Naive thymus-derived CD8-positive, alpha-beta T cell (primary cell): ENCODE results near the gene ENOX1. TPM values are rescaled to one million over a fixed set of nuclear protein-coding genes. Genes with fewer than 3 reads are reported as not detected.
"Not testable (repeated sequence)": the region's sequence is repeated elsewhere in the genome, so short reads cannot be mapped to it uniquely, and the experiment has no call there.

ENCODE experiments used
- ATAC-seq, 2 donors: fragments of 150-1000 bp; cut with Tn5 transposase in 1 of 2; sonication (Bioruptor Pico), chemical (Tn5 transposase) in 1 of 2; 1 replicate in 1 of 2; 2 replicates in 1 of 2; pipeline ENCODE4 v1.10.0; 2021; ENCODE audit warnings: mild to moderate bottlenecking in 2 of 2, moderate library complexity in 2 of 2
- POLR2A ChIA-PET: fragments of 350-600 bp; sonication (Branson Sonifier 250); formaldehyde crosslinking; loops from one replicate; lab custom pipeline; 2021; ENCODE audit warnings: antibody characterized with exemption; lab: Charles Lee
- DNase-seq, 10 donors: peaks; one replicate each; pipeline versions ENCODE4 v3.0.0 to v3.0.0-alpha.2; 2020 to 2022
- H3K27ac Mint-ChIP-seq, 10 donors: one replicate each; pipeline ENCODE4 v1.8.0; 2020 to 2022; ENCODE audit warnings: mild to moderate bottlenecking in 10 of 10, mixed read lengths in 10 of 10, moderate library complexity in 4 of 10, inconsistent platforms in 1 of 10
- H3K27me3 Mint-ChIP-seq, 5 donors: one replicate each; pipeline ENCODE4 v1.8.0; 2021 to 2022; ENCODE audit warnings: mixed read lengths in 5 of 5
- H3K36me3 Mint-ChIP-seq, 3 donors: one replicate each; pipeline ENCODE4 v1.8.0; 2020 to 2022; ENCODE audit warnings: mixed read lengths in 3 of 3, mild to moderate bottlenecking in 2 of 3, inconsistent platforms in 1 of 3
- H3K4me1 Mint-ChIP-seq, 4 donors: one replicate each; pipeline ENCODE4 v1.8.0; 2021 to 2022; ENCODE audit warnings: mixed read lengths in 4 of 4
- H3K4me3 Mint-ChIP-seq, 10 donors: one replicate each; pipeline ENCODE4 v1.8.0; 2020 to 2022; ENCODE audit warnings: mild to moderate bottlenecking in 10 of 10, mixed read lengths in 10 of 10, moderate library complexity in 6 of 10, inconsistent platforms in 1 of 10
- H3K9me3 Mint-ChIP-seq, 9 donors: one replicate each; pipeline ENCODE4 v1.8.0; 2020 to 2022; ENCODE audit warnings: mixed read lengths in 9 of 9, mild to moderate bottlenecking in 3 of 9, inconsistent platforms in 1 of 9, moderate library complexity in 1 of 9
- polyA plus RNA-seq, 3 donors: library from polyadenylated mRNA; unstranded; fragments of 300-500 nt; fragmentation: Illumina TruSeq; gene quantifications; one replicate each; pipeline ENCODE4 v1.2.3, GENCODE V29; 2021
- total RNA-seq, 8 experiments: library from RNA in 2 of 8; stranded (reverse) in 2 of 8; gene quantifications; one replicate each; pipeline ENCODE4 v1.2.3 and lab custom pipeline; 2021 to 2026

Gene ENOX1
- total and polyA plus RNA-seq, 5 experiments from 2014 or later, result not detected

DNA sequence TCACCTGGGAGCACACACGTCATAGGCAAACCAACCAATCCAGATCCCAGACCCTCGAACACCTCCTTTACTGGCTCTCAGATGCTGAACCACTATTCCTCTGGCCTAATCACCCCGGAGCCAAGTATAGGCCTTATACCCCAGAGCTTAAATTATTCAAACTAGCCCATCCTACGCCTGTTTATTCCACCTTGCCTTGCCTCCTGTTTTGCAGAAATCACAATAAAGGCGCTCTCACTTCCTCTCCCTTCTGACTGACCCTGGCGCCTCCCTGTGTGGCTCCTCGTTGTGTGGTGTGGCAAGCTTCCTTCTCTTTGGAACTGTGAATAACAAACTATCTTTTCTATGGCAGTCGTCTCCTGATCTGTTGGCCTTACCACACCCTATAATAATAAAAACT lies 354.9 kb downstream of the ENOX1 start:
- Mint-ChIP-seq H3K9me3 (no peaks in the 10 kb centered on the region), H3K36me3 (no peaks in the 10 kb centered on the region), H3K4me1 (no peaks in the 10 kb centered on the region), H3K27ac (no peak overlapping the region), H3K4me3 (no peak overlapping the region), H3K27me3 (peaks cover 0 to 10% (median 3%) of the 10 kb centered on the region in 5 donors)
- DNase-seq, result no peak
- ATAC-seq, result no peak
- POLR2A ChIA-PET, result no interaction called here

DNA sequence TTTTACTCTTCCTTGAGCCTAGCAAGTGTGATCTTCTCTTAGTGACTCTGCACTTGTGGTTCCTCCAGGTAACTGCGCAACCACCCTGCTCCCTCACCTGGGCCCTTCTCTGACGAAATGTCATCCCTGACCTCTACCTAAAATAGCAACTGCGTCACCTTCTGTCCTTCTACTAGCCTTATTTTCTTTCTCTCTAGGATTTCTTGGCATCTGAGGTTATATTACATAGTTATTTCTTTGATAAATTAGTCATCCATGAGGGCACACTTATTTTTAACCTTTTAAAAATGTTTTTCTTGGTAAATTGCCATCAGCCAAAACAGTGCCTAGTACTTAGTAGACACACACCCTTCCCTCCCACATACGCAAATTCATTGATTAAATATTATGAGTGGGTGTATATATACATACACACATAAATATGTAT lies 355.5 kb downstream of the ENOX1 start:
- no peak overlapping the region for H3K27ac Mint-ChIP-seq
- peaks cover 0 to 10% (median 3%) of the 10 kb centered on the region in 5 donors for H3K27me3 Mint-ChIP-seq
- ATAC-seq (no peak), DNase-seq (no peak)
- no peaks in the 10 kb centered on the region for H3K9me3 Mint-ChIP-seq
- no peaks in the 10 kb centered on the region for H3K4me1 Mint-ChIP-seq
- H3K36me3 Mint-ChIP-seq, result no peaks in the 10 kb centered on the region
- no peak overlapping the region for H3K4me3 Mint-ChIP-seq
- POLR2A ChIA-PET, result no interaction called here

DNA sequence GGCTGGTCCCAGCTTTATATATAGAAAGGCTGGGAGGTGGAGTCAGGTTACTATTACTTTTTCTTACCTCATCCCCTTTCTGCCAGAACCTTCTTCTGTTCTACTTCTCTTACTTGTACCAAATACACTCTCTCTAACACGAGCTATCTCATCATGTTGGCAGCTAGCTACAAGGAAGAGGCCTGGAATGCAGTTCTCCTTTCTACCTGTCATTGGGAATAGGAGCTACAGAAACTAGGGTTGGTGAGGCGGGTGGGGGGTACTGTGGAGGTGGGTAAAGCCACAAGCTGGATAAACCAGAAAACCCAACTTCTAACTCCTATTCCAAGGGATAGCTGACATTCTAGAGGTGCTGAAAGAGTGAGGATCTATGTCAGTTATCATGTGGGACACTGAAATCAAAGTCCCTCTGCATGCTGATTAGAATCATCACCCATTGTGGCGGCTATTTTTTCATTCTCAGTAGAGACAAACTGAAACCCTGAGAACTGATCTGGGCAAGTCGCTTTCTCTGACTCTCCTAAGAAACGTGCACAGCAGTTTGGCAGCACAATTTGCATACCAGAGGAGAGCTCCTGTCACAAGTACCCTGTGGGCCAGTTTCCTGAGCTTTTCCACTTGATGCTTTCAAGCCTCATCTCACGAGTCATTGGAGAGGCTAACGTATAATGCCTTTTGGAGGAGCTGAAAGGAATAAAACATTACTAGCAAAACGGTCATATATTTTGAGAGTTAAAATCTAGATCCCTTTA lies 358.1 kb downstream of the ENOX1 start:
- H3K36me3 Mint-ChIP-seq, result no peaks in the 10 kb centered on the region
- POLR2A ChIA-PET, result no interaction called here
- no peak for ATAC-seq
- H3K4me3 Mint-ChIP-seq, result no peak overlapping the region
- H3K27me3 Mint-ChIP-seq, result peaks cover 0 to 10% (median 1%) of the 10 kb centered on the region in 5 donors
- H3K27ac Mint-ChIP-seq, result no peak overlapping the region
- H3K4me1 Mint-ChIP-seq, result no peaks in the 10 kb centered on the region
- H3K9me3 Mint-ChIP-seq, result no peaks in the 10 kb centered on the region
- no peak for DNase-seq

DNA sequence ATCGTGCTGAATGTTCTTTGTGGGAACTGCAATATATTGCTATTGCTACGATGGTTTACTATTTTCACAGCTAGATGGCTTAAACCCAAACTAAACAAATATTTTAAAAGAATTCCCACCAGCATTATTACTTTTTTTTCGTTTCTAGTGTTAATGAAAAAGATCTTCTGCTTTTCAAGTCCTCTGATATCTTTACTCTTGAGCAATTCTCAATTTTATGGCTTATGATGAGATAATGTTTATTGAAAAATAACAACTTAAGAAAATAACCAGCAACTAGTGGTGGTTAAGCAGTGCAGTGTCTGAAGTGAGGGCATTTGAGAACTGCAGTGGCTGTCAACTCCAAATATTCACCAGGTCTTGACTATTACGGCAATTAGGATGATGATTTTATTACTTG lies 360.4 kb downstream of the ENOX1 start:
- Mint-ChIP-seq H3K9me3 (no peaks in the 10 kb centered on the region), H3K27ac (no peak overlapping the region), H3K4me1 (no peaks in the 10 kb centered on the region), H3K4me3 (no peak overlapping the region), H3K27me3 (peaks cover 0 to 3% (median 0%) of the 10 kb centered on the region in 5 donors), H3K36me3 (no peaks in the 10 kb centered on the region)
- DNase-seq, result no peak
- POLR2A ChIA-PET, result no interaction called here
- ATAC-seq, result no peak

DNA sequence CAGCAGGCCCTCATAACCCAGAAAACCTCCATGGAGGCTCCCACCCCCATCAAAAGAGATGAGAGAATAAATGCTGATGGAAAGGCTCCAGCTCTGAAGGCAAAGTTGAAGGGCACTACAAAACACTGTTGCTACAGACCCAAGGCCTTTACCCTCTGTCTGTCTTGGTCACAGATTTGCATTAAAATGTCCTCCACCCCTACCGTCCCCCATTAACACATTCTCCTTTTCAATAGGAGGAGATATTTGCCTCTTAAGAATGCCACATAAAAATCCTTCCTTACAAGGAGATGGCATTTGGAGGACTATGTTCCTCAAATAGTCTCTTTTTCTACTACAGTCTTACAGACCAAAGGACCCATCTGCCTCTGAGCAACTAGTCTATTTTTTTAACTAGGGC lies 361.5 kb downstream of the ENOX1 start:
- no peak overlapping the region for H3K4me3 Mint-ChIP-seq
- DNase-seq, result no peak
- ATAC-seq, result no peak
- peaks cover 0 to 2% (median 0%) of the 10 kb centered on the region in 9 donors for H3K9me3 Mint-ChIP-seq
- H3K4me1 Mint-ChIP-seq, result no peaks in the 10 kb centered on the region
- no peak overlapping the region for H3K27ac Mint-ChIP-seq
- POLR2A ChIA-PET, result no interaction called here
- H3K36me3 Mint-ChIP-seq, result no peaks in the 10 kb centered on the region
- peaks cover 0 to 3% (median 2%) of the 10 kb centered on the region in 5 donors for H3K27me3 Mint-ChIP-seq

DNA sequence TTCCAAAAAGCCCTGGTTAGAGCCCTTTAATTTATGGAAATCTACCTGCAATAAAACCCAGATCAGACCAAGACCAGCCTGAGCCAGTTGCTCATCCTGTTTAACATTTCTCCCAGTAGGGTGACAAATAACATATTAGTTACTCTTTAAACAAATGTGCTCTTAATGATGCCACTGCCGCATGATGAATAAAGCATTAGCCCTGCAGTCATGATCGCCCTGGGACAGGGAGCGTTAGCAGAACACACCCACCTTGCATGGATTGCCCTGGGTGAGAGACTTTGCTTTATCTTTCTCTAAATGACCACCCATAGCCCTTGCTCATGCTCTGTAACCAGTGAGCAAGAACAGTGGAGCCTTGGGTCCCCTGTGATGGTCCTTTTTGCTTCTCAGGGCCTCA lies 362.4 kb downstream of the ENOX1 start:
- Mint-ChIP-seq H3K27ac (no peak overlapping the region), H3K4me1 (no peaks in the 10 kb centered on the region), H3K27me3 (peaks cover 0 to 6% (median 2%) of the 10 kb centered on the region in 5 donors)

DNA sequence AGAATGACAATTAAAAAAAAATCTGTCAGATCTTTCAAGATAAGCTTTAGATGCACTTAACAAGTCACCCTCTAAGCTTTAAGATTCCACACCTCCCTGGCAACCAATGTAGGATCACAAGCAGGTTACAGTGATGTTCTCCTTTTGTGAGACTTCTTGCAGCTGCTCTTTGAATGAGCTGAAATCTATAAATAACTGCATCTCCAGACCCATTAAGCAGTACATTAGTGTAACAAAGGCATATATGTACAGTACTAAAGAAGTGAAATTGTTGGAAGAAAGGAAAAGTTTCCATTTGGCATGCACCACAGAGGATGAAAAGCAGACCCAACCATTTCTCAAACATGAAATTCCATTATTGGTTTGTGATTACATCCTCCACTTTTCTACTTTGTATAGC lies 364.7 kb downstream of the ENOX1 start:
- DNase-seq (no peak), ATAC-seq (no peak)
- peaks cover 0 to 6% (median 2%) of the 10 kb centered on the region in 5 donors for H3K27me3 Mint-ChIP-seq
- no peak overlapping the region for H3K4me3 Mint-ChIP-seq
- peaks cover 0 to 6% (median 0%) of the 10 kb centered on the region in 9 donors for H3K9me3 Mint-ChIP-seq
- H3K36me3 Mint-ChIP-seq, result no peaks in the 10 kb centered on the region
- no peaks in the 10 kb centered on the region for H3K4me1 Mint-ChIP-seq
- no peak overlapping the region for H3K27ac Mint-ChIP-seq
- POLR2A ChIA-PET, result no interaction called here

More for the DNA sequence above, 362.4 kb downstream of the ENOX1 start:
- Mint-ChIP-seq H3K9me3 (peaks cover 0 to 6% (median 0%) of the 10 kb centered on the region in 9 donors), H3K4me3 (no peak overlapping the region), H3K36me3 (no peaks in the 10 kb centered on the region)
- ATAC-seq (no peak), DNase-seq (no peak)
- POLR2A ChIA-PET, result no interaction called here

DNA sequence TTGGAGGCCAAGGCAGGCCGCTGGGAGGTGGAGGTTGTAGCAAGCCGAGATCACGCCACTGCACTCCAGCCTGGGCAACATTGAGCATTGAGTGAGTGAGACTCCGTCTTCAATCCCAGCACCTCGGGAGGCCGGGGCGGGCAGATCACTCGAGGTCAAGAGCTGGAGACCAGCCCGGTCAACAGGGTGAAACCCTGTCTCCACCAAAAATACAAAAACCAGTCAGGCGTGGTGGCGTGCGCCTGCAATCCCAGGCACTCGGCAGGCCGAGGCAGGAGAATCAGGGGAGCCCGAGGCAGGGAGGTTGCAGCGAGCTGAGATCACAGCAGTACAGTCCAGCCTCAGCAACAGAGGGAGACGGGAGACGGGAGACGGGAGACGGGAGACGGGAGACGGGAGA lies 369.9 kb downstream of the ENOX1 start:
- POLR2A ChIA-PET, H3K27me3 Mint-ChIP-seq, DNase-seq, H3K4me3 Mint-ChIP-seq, ATAC-seq, H3K36me3 Mint-ChIP-seq, H3K27ac Mint-ChIP-seq, H3K4me1 Mint-ChIP-seq, H3K9me3 Mint-ChIP-seq: not testable (repeated sequence)

DNA sequence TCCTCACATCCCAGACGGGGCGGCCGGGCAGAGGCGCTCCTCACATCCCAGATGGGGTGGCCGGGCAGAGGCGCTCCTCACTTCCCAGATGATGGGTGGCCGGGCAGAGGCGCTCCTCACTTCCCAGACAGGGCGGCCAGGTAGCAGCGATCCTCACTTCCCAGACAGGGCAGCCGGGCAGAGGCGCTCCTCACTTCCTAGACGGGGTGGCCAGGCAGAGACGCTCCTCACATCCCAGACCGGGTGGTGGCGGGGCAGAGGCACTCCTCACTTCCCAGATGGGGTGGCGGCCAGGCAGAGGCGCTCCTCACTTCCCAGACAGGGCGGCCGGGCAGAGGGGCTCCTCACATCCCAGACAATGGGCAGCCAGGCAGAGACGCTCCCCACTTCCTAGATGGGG lies 370.4 kb downstream of the ENOX1 start:
- H3K4me1 Mint-ChIP-seq, H3K27me3 Mint-ChIP-seq, POLR2A ChIA-PET: not testable (repeated sequence)

DNA sequence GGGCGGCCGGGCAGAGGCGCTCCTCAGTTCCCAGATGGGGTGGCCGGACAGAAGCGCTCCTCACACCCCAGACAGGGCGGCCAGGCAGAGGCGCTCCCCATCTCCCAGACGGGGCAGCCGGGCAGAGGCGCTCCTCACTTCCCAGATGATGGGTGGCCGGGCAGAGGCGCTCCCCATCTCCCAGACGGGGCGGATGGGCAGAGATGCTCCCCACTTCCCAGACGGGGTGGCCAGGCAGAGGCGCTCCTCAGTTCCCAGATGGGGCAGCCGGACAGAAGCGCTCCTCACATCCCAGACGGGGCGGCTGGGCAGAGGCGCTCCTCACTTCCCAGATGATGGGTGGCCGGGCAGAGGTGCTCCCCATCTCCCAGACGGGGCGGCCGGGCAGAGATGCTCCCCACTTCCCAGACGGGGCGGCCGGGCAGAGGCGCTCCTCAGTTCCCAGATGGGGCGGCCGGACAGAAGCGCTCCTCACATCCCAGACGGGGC lies 370.8 kb downstream of the ENOX1 start:
- H3K4me1 Mint-ChIP-seq, H3K4me3 Mint-ChIP-seq, H3K9me3 Mint-ChIP-seq, POLR2A ChIA-PET, DNase-seq, H3K27me3 Mint-ChIP-seq, H3K36me3 Mint-ChIP-seq, ATAC-seq, H3K27ac Mint-ChIP-seq: not testable (repeated sequence)

More for the DNA sequence above, 370.4 kb downstream of the ENOX1 start:
- ATAC-seq, H3K4me3 Mint-ChIP-seq, H3K36me3 Mint-ChIP-seq, H3K27ac Mint-ChIP-seq, H3K9me3 Mint-ChIP-seq, DNase-seq: not testable (repeated sequence)

DNA sequence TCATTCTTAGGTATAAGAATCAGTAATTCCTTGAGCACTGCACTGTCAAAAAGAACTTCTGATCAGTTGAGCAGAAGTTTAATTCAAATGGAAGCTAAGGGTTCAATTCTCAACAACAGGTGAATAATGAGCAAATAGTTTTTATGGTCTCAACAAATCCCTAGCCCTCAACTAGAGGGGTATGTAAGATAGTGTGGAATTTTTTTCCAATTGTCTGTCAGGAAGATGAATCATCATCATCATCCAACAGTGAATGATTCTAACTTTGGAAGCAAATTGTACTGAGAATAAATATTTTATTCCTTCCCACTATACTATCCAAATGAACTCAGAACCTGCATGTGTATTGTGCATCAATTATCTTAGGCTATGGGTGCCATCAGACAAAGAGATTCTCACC lies 372.7 kb downstream of the ENOX1 start:
- POLR2A ChIA-PET, result no interaction called here
- Mint-ChIP-seq H3K4me1 (no peaks in the 10 kb centered on the region), H3K36me3 (no peaks in the 10 kb centered on the region)

DNA sequence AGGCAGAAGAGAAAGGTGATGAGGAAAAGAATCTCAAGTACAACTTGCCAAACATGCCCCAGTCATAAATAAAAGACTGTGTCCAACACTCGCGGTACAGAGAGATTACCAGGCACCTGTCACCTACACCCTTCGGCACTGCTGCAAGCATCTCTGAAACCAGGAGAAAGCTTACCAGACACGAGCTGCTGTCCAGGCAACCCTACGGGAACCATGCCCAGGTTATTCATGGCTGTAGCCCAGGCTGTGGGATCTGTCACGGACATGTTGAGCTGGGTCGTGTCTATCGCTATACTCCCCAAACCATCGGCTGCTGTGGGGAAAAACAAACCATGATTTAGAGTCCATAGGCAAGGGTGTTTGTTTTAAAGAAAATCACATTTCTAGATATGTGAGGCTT lies 375.0 kb downstream of the ENOX1 start:
- no peak overlapping the region for H3K27ac Mint-ChIP-seq
- H3K36me3 Mint-ChIP-seq, result no peaks in the 10 kb centered on the region
- POLR2A ChIA-PET, result no interaction called here
- peaks cover 0 to 3% (median 0%) of the 10 kb centered on the region in 9 donors for H3K9me3 Mint-ChIP-seq
- no peak for ATAC-seq
- no peak overlapping the region for H3K4me3 Mint-ChIP-seq
- peaks cover 4 to 31% (median 8%) of the 10 kb centered on the region in 5 donors for H3K27me3 Mint-ChIP-seq
- no peak for DNase-seq
- H3K4me1 Mint-ChIP-seq, result no peaks in the 10 kb centered on the region

More for the DNA sequence above, 372.7 kb downstream of the ENOX1 start:
- ATAC-seq (no peak), DNase-seq (no peak)
- H3K27ac Mint-ChIP-seq, result no peak overlapping the region
- peaks cover 0 to 3% (median 0%) of the 10 kb centered on the region in 9 donors for H3K9me3 Mint-ChIP-seq
- no peak overlapping the region for H3K4me3 Mint-ChIP-seq
- peaks cover 0 to 16% (median 6%) of the 10 kb centered on the region in 5 donors for H3K27me3 Mint-ChIP-seq

DNA sequence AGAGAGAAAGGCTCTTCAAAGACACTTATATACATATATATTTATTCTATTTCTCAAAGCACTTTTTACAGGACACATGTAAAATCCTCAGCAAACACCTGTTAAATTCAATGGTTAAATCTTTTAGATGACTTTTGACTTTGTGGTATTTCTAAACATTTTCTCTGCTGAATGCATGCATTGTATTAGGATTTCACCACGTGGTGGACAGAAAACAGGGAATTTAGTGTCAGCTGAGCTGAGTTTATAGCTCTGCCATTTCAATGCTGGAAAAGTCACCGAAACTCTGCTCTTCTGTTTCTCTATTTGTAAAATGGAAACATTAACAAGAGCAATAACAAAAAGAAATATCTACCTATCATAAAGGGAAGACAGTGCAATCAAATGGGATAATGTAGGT lies 375.6 kb downstream of the ENOX1 start:
- POLR2A ChIA-PET, result no interaction called here
- ATAC-seq, result no peak
- no peak for DNase-seq

More for the DNA sequence above, 375.6 kb downstream of the ENOX1 start:
- no peaks in the 10 kb centered on the region for H3K9me3 Mint-ChIP-seq
- no peaks in the 10 kb centered on the region for H3K4me1 Mint-ChIP-seq
- no peak overlapping the region for H3K4me3 Mint-ChIP-seq
- H3K27ac Mint-ChIP-seq, result no peak overlapping the region
- H3K27me3 Mint-ChIP-seq, result peaks cover 4 to 33% (median 9%) of the 10 kb centered on the region in 5 donors
- no peaks in the 10 kb centered on the region for H3K36me3 Mint-ChIP-seq
